ENCODE data around the gene ARID1B.

DNA sequence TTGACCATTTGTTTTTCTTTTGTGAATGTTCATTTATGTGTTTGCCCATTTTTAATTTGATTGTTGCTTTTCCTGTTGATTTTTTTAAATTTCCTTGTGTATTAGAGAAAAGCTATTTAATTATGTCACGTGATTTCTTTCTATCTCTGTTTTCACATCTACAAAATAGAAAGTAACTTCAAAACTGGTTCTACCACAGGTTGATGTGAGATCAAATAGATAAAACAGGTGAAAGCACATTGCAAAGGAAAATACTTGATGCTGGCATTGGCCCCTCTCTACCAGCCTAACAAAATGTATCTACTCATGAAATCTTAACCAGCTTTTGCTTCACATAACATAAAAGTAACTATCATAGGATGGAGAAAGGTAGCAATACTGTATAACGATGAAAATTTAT is 416.9 kb downstream of the ARID1B start:
- no peak for TF ChIP-seq CTCF (conservative IDR thresholded peaks at IDR 0.05)
- TF ChIP-seq ZFX (IDR thresholded peaks at IDR 0.05) = no peak
